Uterus (tissue), 4 donors: ENCODE measurements around the gene PRKCI. TPM values are rescaled to one million over a fixed set of nuclear protein-coding genes. Genes with fewer than 3 reads are reported as not detected.
"Not testable (repeated sequence)": the region's sequence is repeated elsewhere in the genome, so short reads cannot be mapped to it uniquely, and the experiment has no call there.

ENCODE experiments used
- DNase-seq, 2 donors: peaks; one replicate each; pipeline ENCODE4 v3.0.0-alpha.2; 2019 to 2020
- H3K27ac ChIP-seq, 2 donors: fragments of 200-600 bp; sonication (generic); 1 replicate in 1 of 2; 2 replicates in 1 of 2; pipeline ENCODE4 v1.5.1; 2016 to 2018
- H3K27me3 ChIP-seq, 2 donors: fragments of 200-600 bp; sonication (generic); one replicate each; pipeline ENCODE4 v1.5.1; 2018 to 2019; ENCODE audit warnings: control low read depth in 1 of 2
- H3K36me3 ChIP-seq, 2 donors: fragments of 200-600 bp; sonication (generic); one replicate each; pipeline ENCODE4 v1.5.1; 2019; ENCODE audit warnings: control low read depth in 1 of 2
- H3K4me1 ChIP-seq, 2 donors: fragments of 200-600 bp; sonication (generic); one replicate each; pipeline ENCODE4 v1.5.1; 2018 to 2019; ENCODE audit warnings: control low read depth in 1 of 2
- H3K4me3 ChIP-seq, 2 donors: fragments of 200-600 bp; sonication (generic); 1 replicate in 1 of 2; 2 replicates in 1 of 2; pipeline ENCODE4 v1.5.1; 2018 to 2019; ENCODE audit warnings: mild to moderate bottlenecking in 1 of 2
- H3K9me3 ChIP-seq, 2 donors: fragments of 200-600 bp; sonication (generic); one replicate each; pipeline ENCODE4 v1.5.1; 2019; ENCODE audit warnings: control low read depth in 1 of 2
- CTCF ChIP-seq, 4 experiments: fragments of 200-600 bp in 2 of 4; fragments of 450-650 bp in 2 of 4; sonication (generic) in 2 of 4; IDR thresholded peaks; one replicate each; pipeline ENCODE4 v1.5.1; 2016 to 2019; ENCODE audit warnings: antibody characterized with exemption in 4 of 4, mild to moderate bottlenecking in 2 of 4, moderate library complexity in 1 of 4
- POLR2A ChIP-seq, 2 donors: fragments of 450-650 bp; IDR thresholded peaks; one replicate each; pipeline ENCODE4 v1.6.1; 2016; ENCODE audit warnings: antibody characterized with exemption in 2 of 2, mild to moderate bottlenecking in 1 of 2, moderate library complexity in 1 of 2
- intact Hi-C: fragments of 100-400 bp; cut with DNase I; formaldehyde crosslinking; loops from one replicate; pipeline ENCODE4 v1.15.1; 2023; ENCODE audit warnings: low total_unique reads
- total RNA-seq, 4 donors: library from RNA; depleted of rRNA in 3 of 4; stranded (reverse); fragments of >200 nt in 3 of 4; gene quantifications; one replicate each; pipeline versions ENCODE4 v1.1.0 to v1.2.4, GENCODE V29; 2014 to 2023
- donor health status: DM: yes; HTN: yes; CAD: no.

The PRKCI gene
- total RNA-seq, 4 donors from 2014 or later = 14.9 to 84.9 (median 40.6) TPM

GRCh38 chr3:170321321-170322034, 99.3 kb downstream of the PRKCI start:
- Histone ChIP-seq H3K27me3 (no peaks in the 10 kb centered on the region), H3K36me3 (no peaks in the 10 kb centered on the region), H3K4me1 (no peaks in the 10 kb centered on the region), H3K4me3 (no peak overlapping the region), H3K9me3 (no peaks in the 10 kb centered on the region), H3K27ac (no peak overlapping the region)
- intact Hi-C loops = no loop called here
- TF ChIP-seq CTCF (IDR thresholded peaks at IDR 0.05) (no peak), POLR2A (IDR thresholded peaks at IDR 0.05) (no peak)
- no peak for DNase-seq

- Histone ChIP-seq H3K36me3 (no peaks in the 10 kb centered on the region), H3K27ac (no peak overlapping the region), H3K9me3 (no peaks in the 10 kb centered on the region), H3K4me1 (no peaks in the 10 kb centered on the region), H3K27me3 (no peaks in the 10 kb centered on the region), H3K4me3 (no peak overlapping the region)
- DNase-seq = no peak
- intact Hi-C loops = no loop called here
- TF ChIP-seq POLR2A (IDR thresholded peaks at IDR 0.05) (no peak), CTCF (IDR thresholded peaks at IDR 0.05) (no peak)
These were observed 100.5 kb downstream of the PRKCI start for GRCh38 chr3:170322566-170323269.

- Histone ChIP-seq H3K27me3 (no peaks in the 10 kb centered on the region), H3K9me3 (no peaks in the 10 kb centered on the region), H3K27ac (no peak overlapping the region), H3K36me3 (no peaks in the 10 kb centered on the region), H3K4me1 (no peaks in the 10 kb centered on the region), H3K4me3 (no peak overlapping the region)
- no peak for DNase-seq
- intact Hi-C loops = no loop called here
- no peak for TF ChIP-seq CTCF (IDR thresholded peaks at IDR 0.05)
- TF ChIP-seq POLR2A (IDR thresholded peaks at IDR 0.05) = no peak
These were observed 101.1 kb downstream of the PRKCI start for GRCh38 chr3:170323331-170323730.

- TF ChIP-seq CTCF (IDR thresholded peaks at IDR 0.05) = no peak
- TF ChIP-seq POLR2A (IDR thresholded peaks at IDR 0.05) = no peak
- intact Hi-C loops = no loop called here
- DNase-seq = no peak
These were observed 102.7 kb downstream of the PRKCI start for GRCh38 chr3:170324962-170325361.

GRCh38 chr3:170327040-170327808, 105.0 kb downstream of the PRKCI start:
- H3K27ac ChIP-seq = no peak overlapping the region
- H3K27me3 ChIP-seq = no peaks in the 10 kb centered on the region
- TF ChIP-seq CTCF (IDR thresholded peaks at IDR 0.05) (no peak), POLR2A (IDR thresholded peaks at IDR 0.05) (no peak)
- no peaks in the 10 kb centered on the region for H3K36me3 ChIP-seq
- intact Hi-C loops = no loop called here
- H3K9me3 ChIP-seq = no peaks in the 10 kb centered on the region
- no peaks in the 10 kb centered on the region for H3K4me1 ChIP-seq
- no peak overlapping the region for H3K4me3 ChIP-seq
- DNase-seq = no peak

More at GRCh38 chr3:170324962-170325361, 102.7 kb downstream of the PRKCI start:
- no peaks in the 10 kb centered on the region for H3K4me1 ChIP-seq
- no peaks in the 10 kb centered on the region for H3K9me3 ChIP-seq
- no peaks in the 10 kb centered on the region for H3K27me3 ChIP-seq
- H3K36me3 ChIP-seq = no peaks in the 10 kb centered on the region
- H3K4me3 ChIP-seq = no peak overlapping the region
- H3K27ac ChIP-seq = no peak overlapping the region

- DNase-seq, intact Hi-C loops, H3K36me3 ChIP-seq, H3K4me3 ChIP-seq, H3K27ac ChIP-seq, H3K27me3 ChIP-seq, H3K9me3 ChIP-seq, H3K4me1 ChIP-seq: not testable (repeated sequence)
These were observed 105.8 kb downstream of the PRKCI start for GRCh38 chr3:170327868-170328548.
